Measurements from ENCODE around the gene CHTOP. TPM values are rescaled to one million over a fixed set of nuclear protein-coding genes. Genes with fewer than 3 reads are reported as not detected.

Gene CHTOP
- total RNA-seq, 1 experiment from 2014 or later = 85.1 TPM

DNA sequence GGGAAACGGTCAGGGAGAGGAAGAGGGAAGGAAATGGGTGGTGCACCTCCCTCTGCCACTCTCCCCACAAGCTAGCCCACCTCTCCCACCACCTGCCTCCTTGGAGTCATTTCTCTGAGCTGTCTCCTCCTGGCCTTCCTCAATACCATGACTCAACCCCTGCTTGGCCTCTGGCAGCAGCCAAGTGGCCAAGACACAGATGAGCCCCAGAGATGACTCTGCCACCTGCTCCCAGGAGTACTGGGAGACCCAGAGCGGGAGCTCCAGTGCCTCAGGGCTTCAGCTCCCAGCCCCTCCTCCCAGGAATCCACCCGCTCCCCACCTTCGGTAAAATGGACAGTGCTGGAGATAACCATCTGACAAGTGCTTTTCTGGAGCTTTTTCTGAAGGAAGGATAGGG lies 23.5 kb upstream of the CHTOP start:
- H3K27ac Mint-ChIP-seq (ENCODE audit: unreplicated experiment) = peak overlapping the region; percentile 56
- DNase-seq = peak in 1 of 2 experiments; percentile 58
- Histone ChIP-seq H3K9me3 (no peaks in the 10 kb centered on the region), H3K4me3 (ENCODE audit: low read depth, low read length) (no peak overlapping the region), H3K27me3 (replicated peaks; ENCODE audit: control insufficient read depth, insufficient read depth, low read length) (no peaks in the 10 kb centered on the region), H3K36me3 (ENCODE audit: control insufficient read depth, insufficient read depth, low read length) (peaks cover 8% of the 10 kb centered on the region), H3K4me1 (peaks cover 59% of the 10 kb centered on the region)
- ChIA-PET POLR2A (interaction anchor here (0.6 kb wide), 1 partner anchor 96 kb away, joined by 3 read pairs; no protein-coding TSS in a partner anchor), CTCF (no interaction called here)
- H3K9me3 Mint-ChIP-seq (ENCODE audit: unreplicated experiment) = no peaks in the 10 kb centered on the region
- intact Hi-C loops (cut with micrococcal nuclease; ENCODE audit: unreplicated experiment) = no loop called here
- no TSS peak for BruUV-seq (replicated peaks)
- peak overlapping the region; percentile 74 for H3K4me3 Mint-ChIP-seq (ENCODE audit: unreplicated experiment)
- TF ChIP-seq, protein P1, sequence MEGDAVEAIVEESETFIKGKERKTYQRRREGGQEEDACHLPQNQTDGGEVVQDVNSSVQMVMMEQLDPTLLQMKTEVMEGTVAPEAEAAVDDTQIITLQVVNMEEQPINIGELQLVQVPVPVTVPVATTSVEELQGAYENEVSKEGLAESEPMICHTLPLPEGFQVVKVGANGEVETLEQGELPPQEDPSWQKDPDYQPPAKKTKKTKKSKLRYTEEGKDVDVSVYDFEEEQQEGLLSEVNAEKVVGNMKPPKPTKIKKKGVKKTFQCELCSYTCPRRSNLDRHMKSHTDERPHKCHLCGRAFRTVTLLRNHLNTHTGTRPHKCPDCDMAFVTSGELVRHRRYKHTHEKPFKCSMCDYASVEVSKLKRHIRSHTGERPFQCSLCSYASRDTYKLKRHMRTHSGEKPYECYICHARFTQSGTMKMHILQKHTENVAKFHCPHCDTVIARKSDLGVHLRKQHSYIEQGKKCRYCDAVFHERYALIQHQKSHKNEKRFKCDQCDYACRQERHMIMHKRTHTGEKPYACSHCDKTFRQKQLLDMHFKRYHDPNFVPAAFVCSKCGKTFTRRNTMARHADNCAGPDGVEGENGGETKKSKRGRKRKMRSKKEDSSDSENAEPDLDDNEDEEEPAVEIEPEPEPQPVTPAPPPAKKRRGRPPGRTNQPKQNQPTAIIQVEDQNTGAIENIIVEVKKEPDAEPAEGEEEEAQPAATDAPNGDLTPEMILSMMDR (IDR thresholded peaks at IDR 0.05; ENCODE audit: insufficient read depth in 1 of 2, low read depth in 1 of 2, low read length in 1 of 2, severe bottlenecking in 1 of 2, unreplicated experiment in 1 of 2) = no peak
- peaks cover 45% of the 10 kb centered on the region for H3K4me1 Mint-ChIP-seq (ENCODE audit: low read depth, unreplicated experiment)
- no peaks in the 10 kb centered on the region for H3K27me3 Mint-ChIP-seq (ENCODE audit: insufficient read depth, unreplicated experiment)
- H3K36me3 Mint-ChIP-seq (ENCODE audit: insufficient read depth, unreplicated experiment) = peaks cover 80% of the 10 kb centered on the region

DNA sequence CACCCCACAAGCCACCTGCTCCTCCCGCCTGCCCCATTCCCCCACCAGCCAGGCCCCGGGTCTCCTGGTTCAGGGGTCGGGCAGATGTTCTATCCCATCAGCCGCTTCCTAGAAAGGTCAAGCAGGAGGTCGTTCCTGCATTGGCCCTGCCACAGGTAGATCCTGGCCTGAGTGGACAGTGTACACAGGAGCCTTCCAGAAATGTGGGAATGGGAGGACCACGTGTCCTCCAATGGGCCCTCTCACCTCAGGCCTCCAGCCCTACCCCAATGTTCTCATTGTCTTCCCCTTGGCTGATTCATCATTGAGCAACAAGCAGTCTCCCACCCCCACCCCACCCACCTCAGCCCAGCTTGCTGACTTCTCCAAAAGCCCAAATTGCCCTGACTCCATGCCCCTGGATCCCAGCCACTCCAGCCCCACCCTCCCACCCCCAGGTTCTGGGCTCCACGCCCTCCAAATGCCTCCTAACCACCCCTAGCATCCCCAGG lies 23.0 kb upstream of the CHTOP start:
- TF ChIP-seq, protein P1 (IDR thresholded peaks at IDR 0.05; ENCODE audit: insufficient read depth in 1 of 2, low read depth in 1 of 2, low read length in 1 of 2, severe bottlenecking in 1 of 2, unreplicated experiment in 1 of 2) = no peak
- Histone ChIP-seq H3K27me3 (replicated peaks; ENCODE audit: control insufficient read depth, insufficient read depth, low read length) (no peaks in the 10 kb centered on the region), H3K36me3 (ENCODE audit: control insufficient read depth, insufficient read depth, low read length) (peaks cover 8% of the 10 kb centered on the region), H3K9me3 (no peaks in the 10 kb centered on the region), H3K4me3 (ENCODE audit: low read depth, low read length) (peak overlapping the region; percentile 73), H3K4me1 (peaks cover 58% of the 10 kb centered on the region)
- ChIA-PET CTCF (interaction anchor here (1.1 kb wide), 1 partner anchor 17 kb away, joined by 5 read pairs; the partner anchor contains the start of gene S100A13), POLR2A (interaction anchor here (0.6 kb wide), 2 partner anchors 97 to 173 kb away, joined by 3 read pairs; no protein-coding TSS in a partner anchor)
- DNase-seq = no peak
- no peaks in the 10 kb centered on the region for H3K27me3 Mint-ChIP-seq (ENCODE audit: insufficient read depth, unreplicated experiment)
- intact Hi-C loops (cut with micrococcal nuclease; ENCODE audit: unreplicated experiment) = no loop called here
- BruUV-seq (replicated peaks) = no TSS peak
- H3K27ac Mint-ChIP-seq (ENCODE audit: unreplicated experiment) = peak overlapping the region; percentile 56
- peaks cover 80% of the 10 kb centered on the region for H3K36me3 Mint-ChIP-seq (ENCODE audit: insufficient read depth, unreplicated experiment)
- H3K4me1 Mint-ChIP-seq (ENCODE audit: low read depth, unreplicated experiment) = peaks cover 45% of the 10 kb centered on the region
- H3K9me3 Mint-ChIP-seq (ENCODE audit: unreplicated experiment) = no peaks in the 10 kb centered on the region
- H3K4me3 Mint-ChIP-seq (ENCODE audit: unreplicated experiment) = peak overlapping the region; percentile 74

DNA sequence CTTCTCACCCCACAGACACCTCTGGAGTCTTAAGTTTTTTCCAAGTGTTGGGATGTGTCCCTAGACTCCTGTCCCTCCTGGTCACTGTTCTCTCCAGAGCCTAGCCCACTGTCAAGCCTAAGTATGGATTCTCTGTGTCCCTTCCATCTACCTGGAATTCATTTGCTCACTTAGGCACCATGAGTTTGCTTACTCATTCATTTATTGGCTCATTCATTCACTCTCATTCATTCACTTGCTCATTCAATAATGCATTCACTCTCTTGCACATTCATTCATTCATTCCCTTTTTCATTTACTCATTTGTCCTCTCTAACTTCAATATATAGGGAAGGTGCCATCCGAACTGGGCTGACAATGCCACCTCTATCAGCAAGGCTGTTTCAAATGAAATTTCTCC lies 22.5 kb upstream of the CHTOP start:
- BruUV-seq (replicated peaks) = no TSS peak
- POLR2A ChIA-PET = interaction anchor here (0.5 to 1.4 kb wide), 3 partner anchors 17 to 172 kb away, joined by 3 to 4 read pairs (median 3); no protein-coding TSS in a partner anchor
- H3K4me1 Mint-ChIP-seq (ENCODE audit: low read depth, unreplicated experiment) = peaks cover 49% of the 10 kb centered on the region

More for the DNA sequence above, 22.5 kb upstream of the CHTOP start:
- no peaks in the 10 kb centered on the region for H3K27me3 Mint-ChIP-seq (ENCODE audit: insufficient read depth, unreplicated experiment)
- H3K36me3 Mint-ChIP-seq (ENCODE audit: insufficient read depth, unreplicated experiment) = peaks cover 80% of the 10 kb centered on the region
- H3K4me1 ChIP-seq = peaks cover 59% of the 10 kb centered on the region
- peak overlapping the region; percentile 56 for H3K27ac Mint-ChIP-seq (ENCODE audit: unreplicated experiment)
- no peak for DNase-seq
- peak overlapping the region; percentile 73 for H3K4me3 ChIP-seq (ENCODE audit: low read depth, low read length)
- TF ChIP-seq, protein P1 (IDR thresholded peaks at IDR 0.05; ENCODE audit: insufficient read depth in 1 of 2, low read depth in 1 of 2, low read length in 1 of 2, severe bottlenecking in 1 of 2, unreplicated experiment in 1 of 2) = no peak
- H3K36me3 ChIP-seq (ENCODE audit: control insufficient read depth, insufficient read depth, low read length) = peaks cover 8% of the 10 kb centered on the region
- no peaks in the 10 kb centered on the region for H3K9me3 ChIP-seq
- H3K27me3 ChIP-seq (replicated peaks; ENCODE audit: control insufficient read depth, insufficient read depth, low read length) = no peaks in the 10 kb centered on the region
- peak overlapping the region; percentile 74 for H3K4me3 Mint-ChIP-seq (ENCODE audit: unreplicated experiment)
- H3K9me3 Mint-ChIP-seq (ENCODE audit: unreplicated experiment) = no peaks in the 10 kb centered on the region
- intact Hi-C loops (cut with micrococcal nuclease; ENCODE audit: unreplicated experiment) = no loop called here
- CTCF ChIA-PET = interaction anchor here (0.9 to 1.1 kb wide), 2 partner anchors 16 to 323 kb away, joined by 3 to 5 read pairs; partner anchors contain the start of gene S100A13

Data from Caco-2 (cell line).